Upper lobe of left lung (tissue), 6 donors: ENCODE data around the gene RGS11. TPM values are rescaled to one million over a fixed set of nuclear protein-coding genes. Genes with fewer than 3 reads are reported as not detected.

ENCODE experiments used
- ATAC-seq, 2 donors: fragments of 200-7000 bp; cut with Tn5 transposase; one replicate each; pipeline ENCODE4 v1.9.1; 2022; ENCODE audit warnings: mild to moderate bottlenecking in 2 of 2, moderate library complexity in 2 of 2; ENCODE audit not compliant: low FRiP score in 2 of 2
- DNase-seq, 2 donors: peaks; one replicate each; pipeline ENCODE4 v3.0.0-alpha.2; 2019 to 2020
- H3K27ac ChIP-seq, 4 donors: fragments of 200-600 bp; sonication (generic); one replicate each; pipeline ENCODE4 v1.5.1; 2016 to 2019
- H3K27me3 ChIP-seq, 4 donors: fragments of 200-600 bp; sonication (generic); one replicate each; pipeline ENCODE4 v1.5.1; 2017 to 2019
- H3K36me3 ChIP-seq, 4 donors: fragments of 200-600 bp; sonication (generic); one replicate each; pipeline ENCODE4 v1.5.1; 2016 to 2019
- H3K4me1 ChIP-seq, 4 donors: fragments of 200-600 bp; sonication (generic); one replicate each; pipeline ENCODE4 v1.5.1; 2018 to 2019
- H3K4me3 ChIP-seq, 4 donors: fragments of 200-600 bp; sonication (generic); one replicate each; pipeline ENCODE4 v1.5.1; 2017 to 2019; ENCODE audit warnings: mild to moderate bottlenecking in 2 of 4, moderate library complexity in 1 of 4
- H3K9me3 ChIP-seq, 4 donors: fragments of 200-600 bp; sonication (generic); one replicate each; pipeline ENCODE4 v1.5.1; 2018 to 2019
- CTCF ChIP-seq, 6 experiments: fragments of 450-650 bp in 4 of 6; fragments of 200-600 bp in 2 of 6; sonication (generic) in 2 of 6; IDR thresholded peaks; one replicate each; pipeline ENCODE4 v1.5.1; 2016 to 2019; ENCODE audit warnings: antibody characterized with exemption in 6 of 6
- EP300 ChIP-seq, 4 donors: sonication (generic); formaldehyde crosslinking; IDR thresholded peaks; one replicate each; pipeline ENCODE4 v1.5.1; 2017; ENCODE audit warnings: antibody characterized with exemption in 4 of 4, control low read depth in 2 of 4
- POLR2A ChIP-seq, 4 donors: fragments of 450-650 bp; IDR thresholded peaks; one replicate each; pipeline ENCODE4 v1.5.1; 2016 to 2017; ENCODE audit warnings: antibody characterized with exemption in 4 of 4, mild to moderate bottlenecking in 2 of 4
- POLR2AphosphoS5 ChIP-seq, 2 donors: sonication (generic); formaldehyde crosslinking; IDR thresholded peaks; one replicate each; pipeline ENCODE4 v1.5.1; 2017; ENCODE audit warnings: antibody characterized with exemption in 2 of 2
- WGBS, 2 donors: methylation state at CpG; one replicate each; pipeline ENCODE4 v1.1.5; 2017 to 2018; 5-methylcytosine and 5-hydroxymethylcytosine counted together
- total RNA-seq, 6 donors: library from RNA; depleted of rRNA in 4 of 6; stranded (reverse); fragments of >200 nt in 4 of 6; gene quantifications; one replicate each; pipeline versions ENCODE4 v1.1.0 to v1.2.1, GENCODE V29; 2016 to 2021
- donor health status: DM: no; HTN: no; CAD: no; lungs with moderate emphysema.
- donor health status: DM: no; HTN: yes; CAD: no; lungs with severe emphysema.

The RGS11 gene
- total RNA-seq, 6 donors from 2014 or later = 1.9 to 16.8 (median 5.5) TPM

GRCh38 chr16:290015-290680 lies 14.4 kb upstream of the RGS11 start:
- DNase-seq (peak in 1 of 2 donors; percentile 67), ATAC-seq (no peak)
- no peaks in the 10 kb centered on the region for H3K27me3 ChIP-seq
- no peaks in the 10 kb centered on the region for H3K9me3 ChIP-seq
- no peak overlapping the region for H3K27ac ChIP-seq
- no peak overlapping the region for H3K4me3 ChIP-seq
- no peaks in the 10 kb centered on the region for H3K4me1 ChIP-seq
- no peak for TF ChIP-seq POLR2A (IDR thresholded peaks at IDR 0.05)
- no peak for TF ChIP-seq EP300 (IDR thresholded peaks at IDR 0.05)
- TF ChIP-seq CTCF (IDR thresholded peaks at IDR 0.05) = no peak
- no peak for TF ChIP-seq POLR2AphosphoS5 (IDR thresholded peaks at IDR 0.05)
- 95% methylated on average over 25 of the region's 25 CpGs; no CpG with 5 or more reads in 1 of the 2 donors for WGBS, 2 donors
- peaks cover 3 to 77% (median 67%) of the 10 kb centered on the region in 4 donors for H3K36me3 ChIP-seq

GRCh38 chr16:289395-289997 lies 13.8 kb upstream of the RGS11 start:
- peaks cover 3 to 77% (median 67%) of the 10 kb centered on the region in 4 donors for H3K36me3 ChIP-seq
- H3K27ac ChIP-seq = no peak overlapping the region
- H3K9me3 ChIP-seq = no peaks in the 10 kb centered on the region
- no peaks in the 10 kb centered on the region for H3K4me1 ChIP-seq
- H3K4me3 ChIP-seq = no peak overlapping the region
- WGBS, 2 donors = 93 to 97% methylated on average over 17 to 22 of the region's 22 CpGs
- no peaks in the 10 kb centered on the region for H3K27me3 ChIP-seq
- DNase-seq (peak in 1 of 2 donors; percentile 73), ATAC-seq (no peak)
- TF ChIP-seq CTCF (IDR thresholded peaks at IDR 0.05) (no peak), POLR2A (IDR thresholded peaks at IDR 0.05) (no peak), EP300 (IDR thresholded peaks at IDR 0.05) (no peak), POLR2AphosphoS5 (IDR thresholded peaks at IDR 0.05) (no peak)

DNA sequence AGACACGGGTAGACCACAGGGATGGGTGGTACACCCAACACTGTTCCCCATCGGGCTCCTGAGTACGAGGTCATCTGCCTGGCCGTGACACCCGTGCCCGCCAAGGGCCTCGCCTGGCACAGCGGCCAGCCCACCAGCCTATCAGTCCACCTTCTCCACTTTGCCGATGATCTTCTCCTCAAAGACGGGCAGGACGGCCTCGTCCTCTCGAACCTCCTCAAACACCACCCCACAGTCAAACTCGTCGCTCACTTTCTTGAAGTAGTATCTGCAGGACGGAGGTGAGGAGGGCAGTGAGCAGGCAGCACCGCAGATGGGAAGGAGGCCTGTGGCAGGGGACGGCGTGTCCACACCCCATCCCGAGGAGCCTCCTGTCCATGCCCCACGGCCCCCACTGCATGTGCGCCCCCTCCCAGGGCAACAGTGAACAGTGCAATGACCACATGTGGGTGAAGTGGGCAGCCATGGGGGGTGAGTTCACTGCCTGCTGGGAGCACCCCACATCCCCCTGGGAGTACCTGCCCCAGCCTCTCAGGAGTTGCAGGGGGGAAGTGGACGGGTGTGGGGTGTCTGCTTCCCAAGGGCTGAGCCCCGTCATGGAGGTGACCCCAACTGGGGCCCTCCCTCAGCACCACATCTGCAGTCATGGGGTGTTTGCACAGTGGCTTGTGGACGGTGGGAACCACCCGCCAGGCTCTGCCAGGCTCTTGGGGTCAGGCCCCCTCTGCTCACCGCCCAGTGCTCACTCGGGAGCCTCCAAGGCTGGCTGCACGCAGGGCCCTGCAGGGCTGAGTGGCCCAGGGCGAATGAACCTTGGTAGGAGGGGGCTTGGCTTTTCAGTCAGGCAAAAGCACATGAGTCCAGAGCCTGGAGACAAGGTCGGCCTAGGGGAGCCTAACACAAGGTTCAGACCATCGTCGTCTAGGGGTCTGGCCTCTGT lies 12.5 kb upstream of the RGS11 start:
- ATAC-seq (no peak), DNase-seq (peak in 1 of 2 donors; percentile 59)
- no peak overlapping the region for H3K27ac ChIP-seq
- no peak for TF ChIP-seq CTCF (IDR thresholded peaks at IDR 0.05)
- TF ChIP-seq EP300 (IDR thresholded peaks at IDR 0.05) = no peak
- no peak for TF ChIP-seq POLR2A (IDR thresholded peaks at IDR 0.05)
- no peak for TF ChIP-seq POLR2AphosphoS5 (IDR thresholded peaks at IDR 0.05)
- 96 to 98% methylated on average over 18 to 31 of the region's 33 CpGs for WGBS, 2 donors
- H3K36me3 ChIP-seq = peaks cover 3 to 69% (median 61%) of the 10 kb centered on the region in 4 donors
- no peaks in the 10 kb centered on the region for H3K4me1 ChIP-seq
- H3K9me3 ChIP-seq = no peaks in the 10 kb centered on the region
- H3K27me3 ChIP-seq = peaks cover 0 to 3% (median 0%) of the 10 kb centered on the region in 4 donors
- no peak overlapping the region for H3K4me3 ChIP-seq

DNA sequence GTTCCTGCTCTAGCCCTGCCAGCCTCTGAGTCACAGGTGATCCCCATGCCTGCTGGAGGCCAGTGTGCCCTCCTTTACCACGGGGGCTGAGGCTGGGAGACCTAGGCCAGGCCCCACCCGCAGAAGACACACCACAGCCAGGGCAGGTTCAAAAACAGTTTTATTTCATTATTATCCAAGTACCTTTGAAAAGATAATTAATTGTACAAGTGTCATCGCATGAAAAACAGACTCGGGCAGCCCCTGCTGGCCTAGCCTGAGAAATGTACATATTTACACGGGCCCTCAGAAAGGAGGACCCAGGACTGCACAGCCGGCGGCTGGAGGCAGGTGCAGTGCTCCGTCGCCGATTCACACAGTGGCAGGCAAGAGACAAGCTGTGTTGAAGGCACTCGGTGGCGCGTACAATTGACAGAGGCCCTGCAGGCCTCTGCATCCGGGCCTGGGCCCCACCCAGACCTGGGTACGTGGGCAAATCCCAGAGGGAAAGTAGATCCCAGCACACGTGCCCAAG lies 11.6 kb upstream of the RGS11 start:
- Histone ChIP-seq H3K4me3 (no peak overlapping the region), H3K27me3 (peaks cover 0 to 7% (median 1%) of the 10 kb centered on the region in 4 donors), H3K9me3 (no peaks in the 10 kb centered on the region), H3K4me1 (no peaks in the 10 kb centered on the region), H3K27ac (no peak overlapping the region), H3K36me3 (peaks cover 3 to 60% (median 52%) of the 10 kb centered on the region in 4 donors)
- WGBS, 2 donors = 83 to 86% methylated on average over 12 to 16 of the region's 16 CpGs
- TF ChIP-seq EP300 (IDR thresholded peaks at IDR 0.05) = no peak
- TF ChIP-seq CTCF (IDR thresholded peaks at IDR 0.05) = no peak
- no peak for TF ChIP-seq POLR2AphosphoS5 (IDR thresholded peaks at IDR 0.05)
- no peak for TF ChIP-seq POLR2A (IDR thresholded peaks at IDR 0.05)
- ATAC-seq = no peak
- DNase-seq = peak in 1 of 2 donors; percentile 50
